GM19467 (cell line): ENCODE measurements around the gene CCT8.
A peak's percentile ranks its signal among the peaks of the same experiment; 100 is the strongest.
"Not testable (repeated sequence)": the region's sequence is repeated elsewhere in the genome, so short reads cannot be mapped to it uniquely, and the experiment has no call there.

Source experiments
- ATAC-seq: cut with Tn5 transposase; IDR thresholded peaks from one replicate; pipeline ENCODE4 v1.9.1; 2021; ENCODE audit warnings: mild to moderate bottlenecking, moderate library complexity; ENCODE audit not compliant: unreplicated experiment

Gene CCT8

DNA sequence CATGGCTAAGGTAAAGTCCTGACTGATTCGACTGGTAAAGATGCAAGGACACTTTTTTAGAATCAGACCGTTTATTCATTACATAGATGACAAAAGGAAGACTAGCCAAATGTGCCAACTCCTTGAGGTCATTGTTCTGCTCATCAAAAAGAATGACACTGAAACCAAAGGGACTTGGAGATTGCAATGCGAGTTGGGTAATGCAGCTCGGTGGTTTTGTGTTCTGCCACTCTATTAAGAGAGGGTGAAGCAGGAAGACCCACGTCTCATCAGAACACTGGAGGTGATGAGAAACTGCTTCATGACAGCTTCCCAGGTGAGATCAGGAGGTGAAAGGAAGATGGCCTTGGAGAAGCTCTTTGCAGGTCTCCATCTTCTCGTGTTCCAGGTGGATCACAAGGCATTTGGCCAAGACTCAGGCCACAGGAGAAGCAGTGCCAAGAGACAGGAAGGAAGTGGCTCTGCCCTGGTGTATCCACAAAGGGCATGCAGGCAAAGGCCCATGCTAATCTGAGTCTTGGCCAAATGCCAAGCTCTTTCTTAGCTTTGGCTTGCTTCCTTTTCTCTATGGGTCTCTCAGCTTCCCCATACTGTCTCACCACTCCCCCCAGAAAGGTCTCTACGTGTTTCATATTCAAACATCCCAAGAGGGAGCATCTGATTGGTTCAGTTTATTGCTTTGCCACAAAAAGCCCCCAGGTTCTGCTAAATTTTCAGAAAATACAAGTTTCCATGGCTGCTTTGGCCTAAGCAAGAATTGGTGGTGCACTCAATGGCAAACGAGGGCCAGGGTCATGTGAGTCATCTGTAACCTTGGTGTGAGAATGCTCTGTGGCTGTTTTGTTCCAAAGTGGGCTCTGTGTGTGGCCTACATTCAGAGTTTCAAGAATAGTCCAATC, 5.7 kb upstream of the CCT8 start:
- ATAC-seq = no peak

GRCh38 chr21:29077651-29078090, 4.2 kb upstream of the CCT8 start:
- no peak for ATAC-seq

DNA sequence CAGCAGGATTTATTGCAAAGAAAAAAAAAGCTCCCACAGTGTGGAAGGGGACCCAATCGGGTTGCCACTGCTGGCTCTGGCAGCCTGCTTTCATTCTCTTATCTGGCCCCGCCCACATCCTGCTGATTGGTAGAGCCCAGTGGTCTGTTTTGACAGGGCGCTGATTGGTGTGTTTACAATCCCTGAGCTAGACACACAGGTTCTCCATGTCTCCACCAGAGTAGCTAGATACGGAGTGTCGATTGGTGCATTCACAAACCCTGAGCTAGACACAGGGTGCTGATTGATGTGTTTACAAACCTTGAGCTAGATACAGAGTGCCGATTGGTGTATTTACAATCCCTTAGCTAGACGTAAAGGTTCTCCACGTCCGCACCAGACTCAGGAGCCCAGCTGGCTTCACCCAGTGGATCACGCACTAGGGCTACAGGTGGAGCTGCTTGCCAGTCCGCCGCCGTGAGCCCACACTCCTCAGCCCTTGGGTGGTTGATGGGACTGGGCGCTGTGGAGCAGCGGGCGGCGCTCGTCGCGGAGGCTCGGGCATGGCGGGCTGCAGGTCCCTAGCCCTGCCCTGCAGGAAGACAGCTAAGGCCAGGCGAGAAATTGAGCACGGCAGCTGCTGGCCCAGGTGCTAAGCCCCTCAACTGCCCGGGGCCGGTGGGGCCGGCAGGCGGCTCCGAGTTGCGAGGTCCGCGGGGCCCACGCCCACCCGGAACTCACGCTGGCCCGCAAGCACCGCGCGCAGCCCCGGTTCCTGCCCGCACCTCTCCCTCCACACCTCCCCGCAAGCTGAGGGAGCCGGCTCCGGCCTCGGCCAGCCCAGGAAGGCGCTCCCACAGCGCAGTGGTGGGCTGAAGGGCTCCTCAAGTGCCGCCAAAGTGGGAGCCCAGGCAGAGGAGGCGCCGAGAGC, 3.5 kb upstream of the CCT8 start:
- not testable (repeated sequence) for ATAC-seq

- ATAC-seq = no peak
These were observed 2.4 kb upstream of the CCT8 start for GRCh38 chr21:29075706-29076466.

DNA sequence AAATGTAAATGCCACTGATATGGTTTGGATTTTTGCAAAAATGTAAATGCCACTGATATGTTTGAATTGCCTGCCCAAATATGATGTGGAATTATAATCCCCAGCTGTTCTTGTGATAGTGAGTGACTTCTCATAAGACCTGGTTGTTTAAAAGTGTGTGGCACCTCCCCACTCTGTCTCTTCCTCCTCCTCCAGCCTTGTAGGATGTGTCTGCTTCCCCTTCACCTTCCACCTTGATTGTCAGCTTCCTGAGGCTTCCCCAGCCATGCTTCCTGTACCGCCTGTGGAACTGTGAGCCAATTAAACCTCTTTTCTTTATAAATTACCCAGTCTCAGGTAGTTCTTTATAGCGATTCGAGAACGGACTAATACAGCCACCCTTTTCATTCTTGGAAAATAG, 1.3 kb upstream of the CCT8 start:
- no peak for ATAC-seq

DNA sequence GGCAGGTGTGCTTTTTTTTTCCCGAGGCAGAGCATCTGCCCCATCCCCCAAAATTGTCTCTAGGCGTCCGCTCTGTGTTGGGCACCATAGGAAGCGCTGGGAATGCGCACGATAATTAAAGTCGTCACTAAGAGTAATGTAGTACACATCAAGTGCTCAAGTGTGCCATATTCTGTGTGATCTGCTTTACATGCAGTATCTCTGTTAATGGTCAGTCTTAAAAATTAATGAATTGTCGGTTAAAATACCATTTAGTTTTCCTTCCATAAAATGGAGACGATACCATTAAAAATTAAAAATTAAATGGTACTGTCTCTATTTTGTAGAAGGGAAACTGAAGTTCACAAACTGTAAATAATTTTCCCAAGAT, 544 bp upstream of the CCT8 start:
- ATAC-seq = peak; percentile 16

GRCh38 chr21:29072873-29073221, 601 bp downstream of the CCT8 start:
- ATAC-seq = no peak

GRCh38 chr21:29064850-29065481, 8.5 kb downstream of the CCT8 start:
- ATAC-seq = peak; percentile 92

DNA sequence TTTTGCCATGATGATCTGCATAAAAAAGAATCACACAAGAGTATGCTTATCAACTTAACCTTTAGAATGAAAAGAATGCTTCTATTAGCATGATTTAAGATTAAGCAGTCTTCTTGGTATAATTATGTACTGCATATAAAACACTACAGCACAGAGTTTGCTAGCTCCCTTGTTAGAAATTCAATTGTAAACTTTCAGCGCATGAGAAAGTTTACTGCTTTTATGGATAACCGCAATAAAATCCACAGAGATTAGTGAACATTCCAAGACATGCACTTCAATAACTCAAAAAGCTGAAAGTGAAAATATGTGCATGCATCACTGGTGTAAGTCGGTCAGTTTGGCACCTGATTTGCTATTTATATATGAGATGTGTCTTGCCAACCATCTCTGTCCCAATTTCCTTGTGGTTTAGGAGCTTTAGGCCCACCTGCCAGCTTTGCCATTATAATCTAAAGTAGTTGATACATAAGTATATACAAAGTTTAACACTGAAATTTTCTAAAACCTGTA, 16.9 kb downstream of the CCT8 start:
- ATAC-seq = no peak

DNA sequence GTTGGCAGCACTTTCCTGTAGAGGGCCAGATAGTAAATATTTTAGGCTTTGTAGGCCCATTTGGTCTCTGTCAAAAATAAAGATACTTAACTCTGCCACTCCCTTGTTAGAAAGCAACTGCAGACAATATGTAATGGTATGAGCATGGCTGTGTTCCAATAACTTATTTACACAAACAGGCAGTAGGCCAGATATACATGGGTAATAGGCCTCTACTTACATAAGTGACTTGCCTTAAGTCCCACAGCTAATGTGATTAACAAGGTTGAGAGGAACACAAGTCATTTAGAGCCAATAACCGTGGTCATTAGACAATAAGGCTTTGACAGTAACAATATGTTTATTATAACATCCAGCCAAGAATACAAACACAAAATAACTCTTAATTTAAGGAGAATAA, 17.4 kb downstream of the CCT8 start:
- no peak for ATAC-seq

DNA sequence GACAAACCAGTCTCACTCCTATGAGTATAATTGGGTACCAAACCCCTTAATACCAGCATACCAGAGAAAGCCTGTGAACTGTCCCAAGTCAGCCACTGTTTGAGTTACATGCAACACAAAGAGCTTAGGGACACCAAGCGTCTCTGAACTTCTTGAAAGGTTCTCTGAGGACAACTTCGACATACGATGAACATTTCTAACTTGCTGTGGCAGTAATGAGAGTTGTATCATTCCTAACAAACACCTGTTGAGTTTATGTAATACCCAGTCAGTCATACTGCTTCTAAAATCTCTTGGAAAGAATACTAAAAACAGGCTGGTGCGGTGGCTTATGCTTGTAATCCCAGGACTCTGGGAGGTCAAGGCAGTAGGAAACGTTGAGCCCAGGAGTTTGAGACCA, 18.4 kb downstream of the CCT8 start:
- ATAC-seq = no peak

DNA sequence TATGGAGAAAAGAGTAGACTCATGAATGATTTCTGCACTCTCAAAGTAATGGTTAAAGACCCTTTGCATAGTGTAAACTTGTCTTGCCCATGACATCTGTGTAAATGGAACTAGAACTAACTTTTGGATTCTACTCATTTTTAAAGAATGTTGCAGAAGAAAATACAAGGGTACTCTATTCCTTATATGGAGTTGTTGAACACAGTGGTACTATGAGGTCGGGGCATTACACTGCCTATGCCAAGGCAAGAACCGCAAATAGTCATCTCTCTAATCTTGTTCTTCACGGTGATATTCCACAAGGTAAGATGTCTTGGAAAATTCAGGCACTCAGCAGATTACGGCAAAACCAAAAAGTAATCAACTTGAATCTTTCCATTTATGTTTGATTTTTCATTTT, 19.8 kb downstream of the CCT8 start:
- no peak for ATAC-seq

- no peak for ATAC-seq
These were observed 20.4 kb downstream of the CCT8 start for GRCh38 chr21:29053011-29053553.

DNA sequence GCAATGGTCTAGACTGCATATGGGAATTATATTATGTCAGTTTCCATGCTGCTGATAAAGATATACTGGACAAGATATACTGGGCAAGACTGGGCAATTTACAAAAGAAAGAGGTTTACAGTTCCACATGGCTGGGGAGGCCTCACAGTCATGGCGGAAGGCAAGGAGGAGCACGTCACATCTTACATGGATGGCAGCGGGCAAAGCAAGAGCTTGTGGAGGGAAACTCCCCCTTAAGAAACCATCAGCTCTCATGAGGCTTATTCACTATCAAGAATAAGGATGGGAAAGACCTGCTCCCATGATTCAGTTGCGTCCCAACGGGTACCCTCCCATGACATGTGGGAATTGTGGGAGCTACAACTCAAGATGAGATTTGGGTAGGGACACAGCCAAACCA, 21.2 kb downstream of the CCT8 start:
- ATAC-seq = no peak

GRCh38 chr21:29034678-29035077, 38.8 kb downstream of the CCT8 start:
- no peak for ATAC-seq

GRCh38 chr21:29033871-29034270, 39.6 kb downstream of the CCT8 start:
- ATAC-seq = no peak

GRCh38 chr21:29033301-29033700, 40.1 kb downstream of the CCT8 start:
- no peak for ATAC-seq

- ATAC-seq = no peak
These were observed 42.5 kb downstream of the CCT8 start for GRCh38 chr21:29030909-29031308.

- ATAC-seq = no peak
These were observed 43.9 kb downstream of the CCT8 start for GRCh38 chr21:29029524-29029923.

DNA sequence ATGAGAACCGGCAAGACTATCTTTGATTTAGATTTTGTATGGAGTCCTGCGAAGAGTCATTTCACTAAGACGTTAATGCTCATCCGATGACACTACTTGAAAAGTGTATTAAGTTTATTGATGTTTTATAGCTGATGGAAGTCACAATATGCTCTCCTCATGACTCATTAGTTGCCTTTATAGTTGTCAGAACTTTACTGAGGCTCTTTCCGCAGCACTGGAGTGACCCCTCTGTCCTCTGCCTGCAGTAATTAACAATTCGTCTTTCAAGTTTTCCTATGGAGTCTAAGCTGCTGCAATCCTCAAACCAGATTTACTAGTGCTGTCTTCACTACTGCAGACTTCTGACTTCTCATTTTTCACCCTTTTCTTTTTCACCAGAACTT, 48.1 kb downstream of the CCT8 start:
- ATAC-seq = no peak
